IPS-11a (cell line): Measurements from ENCODE around the gene RSAD1.

Source experiments
- H3K4me3 ChIP-seq: one replicate; pipeline ENCODE4 v1.5.1; 2013; ENCODE audit warnings: low read depth, low read length, control low read depth

The RSAD1 gene

DNA sequence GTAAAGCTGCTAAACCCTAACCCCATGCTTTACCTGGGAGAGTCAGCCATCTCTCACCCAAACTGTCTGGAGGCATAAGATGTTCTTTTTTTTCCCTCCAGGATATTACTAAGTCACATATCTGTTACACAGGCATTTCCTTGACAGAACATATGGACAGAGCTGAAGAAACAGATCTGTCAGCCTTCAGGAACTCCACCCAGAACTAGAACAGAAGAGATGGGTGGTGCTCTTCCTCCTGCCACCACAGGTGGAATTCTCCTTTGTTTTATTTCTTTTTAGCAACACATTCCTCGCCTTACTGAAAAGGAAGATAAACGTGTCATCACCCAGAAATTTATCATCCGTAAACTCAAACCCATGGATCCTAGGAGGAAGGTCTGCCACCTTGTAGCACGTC lies 38.4 kb downstream of the RSAD1 start:
- H3K4me3 ChIP-seq: no peak overlapping the region

DNA sequence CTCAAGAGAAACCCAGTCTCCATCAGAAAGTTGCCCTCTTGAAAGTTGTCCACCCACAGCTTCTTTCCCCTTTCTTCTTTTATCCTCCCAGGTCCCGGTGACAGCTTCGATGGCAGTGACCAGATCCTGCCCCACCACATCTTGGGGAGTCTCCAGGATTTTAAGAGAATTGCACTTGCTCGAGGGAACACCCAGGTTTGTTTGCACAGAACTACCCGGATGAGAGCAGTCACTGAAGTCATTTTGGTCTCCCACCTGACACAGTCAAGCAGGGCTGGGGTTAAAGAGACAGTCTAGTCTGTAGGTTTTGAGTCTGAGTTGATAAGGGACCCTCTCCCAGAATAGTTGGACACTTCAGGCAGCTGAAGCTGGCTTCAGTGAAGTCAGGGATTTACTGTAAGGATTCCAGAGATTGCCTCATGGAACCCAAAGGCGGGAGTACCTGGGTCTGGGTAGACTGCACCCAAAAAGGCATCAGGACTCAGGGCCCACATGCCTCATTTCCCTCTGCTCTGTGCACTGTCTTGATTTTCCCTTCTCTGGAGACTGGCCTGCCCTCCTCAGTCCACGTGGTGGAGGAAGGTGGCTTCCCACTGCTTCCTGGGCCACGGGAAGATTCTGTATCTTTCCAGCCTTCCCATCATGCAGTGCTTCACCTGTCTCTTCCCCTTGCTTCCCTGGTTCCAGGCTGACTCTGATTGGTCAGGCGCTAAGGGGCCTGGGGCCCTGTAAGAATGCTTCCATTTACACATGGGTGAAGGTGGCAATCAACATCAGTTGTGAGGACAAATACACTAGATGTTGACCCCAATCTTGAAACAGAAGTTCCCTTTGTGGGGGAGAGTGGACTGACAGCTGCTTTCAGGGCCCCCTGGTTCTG lies 39.1 kb downstream of the RSAD1 start:
- H3K4me3 ChIP-seq: no peak overlapping the region

DNA sequence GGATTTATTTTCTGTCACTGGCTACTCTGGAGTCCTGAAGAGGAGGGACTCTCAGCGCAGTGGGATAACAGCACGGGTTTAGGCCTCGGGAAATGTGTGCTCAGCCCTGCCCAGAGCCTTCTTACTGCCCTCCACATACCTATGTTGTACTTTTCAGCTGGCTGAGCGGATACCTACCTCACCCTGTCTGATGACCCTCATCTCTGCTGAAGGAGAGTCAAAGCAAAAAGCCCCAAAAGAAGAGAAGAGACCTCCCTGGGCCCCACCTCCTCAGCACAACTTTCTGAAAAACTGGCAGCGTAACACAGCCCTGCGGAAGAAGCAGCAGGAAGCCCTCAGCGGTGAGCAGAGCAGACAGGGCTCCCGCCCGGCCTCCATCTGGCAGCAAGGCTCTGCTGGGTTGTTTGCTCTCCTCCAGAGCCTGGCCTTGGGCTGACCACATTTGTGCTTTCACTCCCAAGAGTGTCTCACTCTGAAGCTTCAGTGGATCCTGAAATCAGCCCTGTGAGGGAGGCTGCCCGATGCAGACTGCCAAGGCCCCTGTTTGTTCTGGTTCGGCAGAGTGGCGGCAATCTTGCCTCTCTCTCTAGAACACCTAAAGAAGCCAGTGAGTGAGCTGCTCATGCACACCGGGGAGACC lies 39.8 kb downstream of the RSAD1 start:
- H3K4me3 ChIP-seq: no peak overlapping the region

DNA sequence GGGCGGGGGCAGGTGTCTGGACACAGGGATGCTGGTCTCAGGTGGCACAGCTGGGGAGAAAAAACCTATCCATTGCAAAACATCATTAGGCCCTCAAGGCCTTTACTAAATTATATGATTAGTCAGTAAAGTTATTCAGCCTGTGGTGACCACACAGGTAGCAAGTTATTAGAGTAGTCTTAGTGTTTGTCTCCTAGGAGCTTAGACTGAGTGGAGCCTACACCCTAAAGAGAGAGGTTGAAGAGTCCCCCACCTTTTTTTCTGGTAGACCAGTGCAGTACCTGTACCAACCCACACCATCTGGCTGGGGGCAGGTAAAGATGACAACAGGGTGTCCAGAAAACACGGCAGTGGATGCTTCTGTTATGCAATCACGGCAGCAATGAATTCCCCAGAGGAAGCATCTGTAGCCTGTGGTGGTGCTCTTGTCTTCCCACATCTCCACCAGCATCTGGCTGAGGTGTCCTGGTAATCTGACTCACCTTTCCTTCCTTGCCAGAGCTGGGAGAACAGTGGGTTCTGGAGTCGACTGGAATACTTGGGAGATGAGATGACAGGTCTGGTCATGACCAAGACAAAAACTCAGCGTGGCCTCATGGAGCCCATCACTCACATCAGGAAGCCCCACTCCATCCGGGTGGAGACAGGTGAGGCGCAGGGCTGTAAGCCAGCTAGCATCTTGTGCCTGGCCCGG lies 40.6 kb downstream of the RSAD1 start:
- no peak overlapping the region for H3K4me3 ChIP-seq

DNA sequence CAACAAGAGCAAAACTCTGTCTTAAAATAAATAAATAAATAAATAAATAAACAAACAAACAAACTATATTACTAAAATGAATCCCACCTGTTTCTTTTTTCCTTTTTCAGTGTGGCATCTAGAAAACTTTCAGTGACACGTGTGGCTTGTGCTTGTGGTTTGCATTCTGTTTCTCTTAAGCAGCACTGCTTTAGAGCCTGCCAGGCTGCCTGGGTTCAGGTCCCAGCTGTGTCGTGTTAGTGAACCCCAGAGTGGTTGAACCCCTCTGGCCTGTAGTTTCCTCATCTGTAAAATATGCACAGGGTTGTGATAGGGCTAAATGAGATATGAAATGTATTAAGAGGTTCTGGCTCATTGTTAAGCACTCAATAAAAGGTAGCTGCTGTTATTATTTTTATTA lies 41.8 kb downstream of the RSAD1 start:
- H3K4me3 ChIP-seq: no peak overlapping the region

DNA sequence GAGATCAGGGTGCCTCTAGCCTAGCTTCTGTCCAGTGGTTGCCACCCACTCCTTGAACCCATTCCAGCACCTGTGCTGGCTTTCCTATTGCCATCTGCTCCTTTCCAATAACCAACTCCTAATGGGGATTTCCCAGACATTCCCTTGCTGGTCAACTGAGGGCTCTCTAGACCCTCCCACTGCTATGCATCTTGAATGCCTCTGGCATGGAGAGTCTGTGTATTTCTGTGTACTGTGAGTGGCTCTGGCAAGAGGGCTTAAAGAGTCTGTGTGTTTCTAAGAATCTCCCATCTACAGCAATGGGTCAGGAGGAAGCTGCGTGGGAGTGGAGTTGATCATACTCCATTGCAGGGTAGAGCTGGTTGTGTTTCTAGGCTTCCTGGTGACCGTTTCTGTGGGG lies 42.9 kb downstream of the RSAD1 start:
- H3K4me3 ChIP-seq: no peak overlapping the region

DNA sequence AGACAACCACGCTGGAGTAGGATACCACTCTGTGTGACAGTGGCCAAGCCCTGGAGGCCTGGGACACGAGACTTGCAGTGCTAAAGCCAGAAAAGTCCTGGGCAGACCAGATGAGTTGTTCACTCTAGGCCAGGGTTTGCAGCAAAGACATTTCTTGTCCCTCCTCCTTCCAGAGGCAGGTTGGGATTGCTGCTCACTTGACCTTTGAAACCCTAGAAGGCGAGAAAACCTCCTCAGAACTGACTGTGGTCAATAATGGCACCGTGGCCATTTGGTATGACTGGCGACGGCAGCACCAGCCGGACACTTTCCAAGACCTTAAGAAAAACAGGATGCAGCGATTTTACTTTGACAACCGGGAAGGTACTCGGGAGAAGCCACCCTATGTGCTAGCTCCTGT lies 44.1 kb downstream of the RSAD1 start:
- no peak overlapping the region for H3K4me3 ChIP-seq

DNA sequence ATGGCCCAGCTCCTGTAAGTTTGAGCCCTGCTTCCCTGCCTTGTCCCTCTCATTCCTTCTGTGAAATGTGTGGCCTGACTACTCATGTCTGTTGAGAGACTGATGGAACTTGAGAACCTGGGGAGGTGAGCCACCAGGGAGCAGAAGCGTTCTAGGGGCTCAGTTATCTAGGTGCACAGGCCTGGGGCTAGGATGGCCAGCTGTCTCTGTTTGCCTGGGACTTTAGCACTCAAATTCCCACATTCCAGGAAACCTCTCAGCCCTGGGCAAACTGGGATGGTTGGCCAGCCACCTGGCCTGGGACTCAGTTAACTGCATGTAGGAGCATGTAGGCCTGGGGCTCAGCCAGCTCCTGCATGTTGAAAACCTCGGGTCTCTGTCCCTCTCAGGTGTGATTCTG lies 44.5 kb downstream of the RSAD1 start:
- H3K4me3 ChIP-seq: no peak overlapping the region

DNA sequence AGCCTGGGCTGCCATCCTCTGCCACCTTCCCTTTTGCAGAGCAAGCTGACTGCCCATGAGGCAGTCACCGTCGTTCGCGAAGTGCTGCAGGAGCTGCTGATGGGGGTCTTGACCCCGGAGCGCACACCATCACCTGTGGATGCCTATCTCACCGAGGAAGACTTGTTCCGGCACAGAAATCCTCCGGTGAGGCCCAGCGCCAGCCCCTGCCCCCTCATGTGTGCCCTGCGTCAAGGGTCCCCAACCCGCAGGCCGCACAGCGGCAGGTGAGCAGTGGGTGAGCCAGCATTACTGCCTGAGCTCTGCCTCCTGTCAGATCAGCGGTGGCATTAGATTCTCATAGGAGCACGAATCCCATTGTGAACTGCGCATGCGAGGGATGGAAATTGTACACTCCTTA lies 46.2 kb downstream of the RSAD1 start:
- H3K4me3 ChIP-seq: no peak overlapping the region

DNA sequence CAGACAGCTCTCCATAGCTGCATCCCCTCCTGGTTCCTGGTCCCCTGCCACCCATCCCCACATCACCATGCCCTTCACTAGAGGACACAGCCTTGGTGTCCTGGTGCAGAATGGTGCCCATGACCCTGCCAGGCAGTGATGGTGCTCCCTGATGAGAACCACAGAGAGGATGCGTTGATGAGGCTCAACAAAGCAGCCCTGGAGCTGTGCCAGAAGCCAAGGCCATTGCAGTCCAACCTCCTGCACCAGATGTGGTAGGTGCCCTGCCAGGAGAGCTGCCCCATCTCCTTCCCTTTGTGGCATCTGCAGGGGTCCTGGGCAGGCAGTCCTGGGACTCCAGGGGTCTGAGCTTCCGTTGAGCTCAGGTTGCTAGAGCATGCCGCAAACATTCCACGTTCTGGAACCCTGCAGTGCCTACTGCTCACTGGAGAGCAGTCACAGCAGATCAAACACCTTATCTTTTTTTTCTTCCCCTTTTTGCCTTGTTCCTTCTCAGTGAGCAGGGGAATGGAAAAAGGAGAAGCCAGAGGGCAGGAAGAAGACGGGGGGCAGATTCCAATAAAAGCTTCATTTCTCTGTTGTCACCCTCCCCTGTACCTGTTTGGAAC lies 48.6 kb downstream of the RSAD1 start:
- no peak overlapping the region for H3K4me3 ChIP-seq

DNA sequence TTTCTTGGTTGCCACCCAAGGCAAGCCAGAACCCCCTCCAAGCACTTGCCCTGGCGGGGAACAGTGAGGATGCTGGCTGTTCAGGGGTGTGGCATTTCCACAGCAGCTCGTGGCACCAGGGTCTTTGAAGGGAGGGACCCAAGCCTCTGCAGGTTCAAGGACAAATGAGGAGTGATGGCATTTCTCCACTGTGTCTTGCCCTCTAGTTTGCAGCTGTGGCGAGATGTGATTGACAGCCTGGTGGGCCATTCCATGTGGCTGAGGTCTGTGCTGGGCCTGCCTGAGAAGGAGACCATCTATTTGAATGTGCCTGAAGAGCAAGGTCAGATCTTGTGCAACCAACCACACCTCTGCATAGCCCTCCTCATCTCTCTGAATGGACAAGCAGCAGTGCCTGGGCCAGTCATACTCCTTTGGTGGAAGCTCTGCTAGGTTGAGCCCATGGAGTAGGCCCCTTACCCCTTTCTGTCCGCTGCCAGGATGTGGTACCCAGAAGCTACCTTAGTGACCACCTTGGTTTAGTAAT lies 49.4 kb downstream of the RSAD1 start:
- no peak overlapping the region for H3K4me3 ChIP-seq

DNA sequence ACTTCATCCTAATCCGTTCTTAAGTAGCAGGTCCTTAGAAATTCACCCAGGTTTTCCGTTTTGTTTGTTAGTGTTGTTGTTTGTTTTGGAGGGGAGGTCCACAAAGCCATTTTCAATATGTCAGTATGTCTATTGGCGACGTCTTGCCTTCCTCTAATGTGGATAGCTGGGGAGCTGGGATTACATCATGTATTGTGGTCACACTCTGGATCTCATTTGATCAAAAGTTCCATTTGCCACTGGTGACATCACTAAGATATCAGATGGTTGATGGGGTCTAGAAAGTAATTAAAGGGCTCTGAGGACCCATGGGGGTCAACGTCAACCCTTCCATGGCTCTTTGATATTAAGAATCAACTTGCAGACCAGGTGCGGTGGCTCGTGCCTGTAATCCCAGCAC lies 51.2 kb downstream of the RSAD1 start:
- no peak overlapping the region for H3K4me3 ChIP-seq

DNA sequence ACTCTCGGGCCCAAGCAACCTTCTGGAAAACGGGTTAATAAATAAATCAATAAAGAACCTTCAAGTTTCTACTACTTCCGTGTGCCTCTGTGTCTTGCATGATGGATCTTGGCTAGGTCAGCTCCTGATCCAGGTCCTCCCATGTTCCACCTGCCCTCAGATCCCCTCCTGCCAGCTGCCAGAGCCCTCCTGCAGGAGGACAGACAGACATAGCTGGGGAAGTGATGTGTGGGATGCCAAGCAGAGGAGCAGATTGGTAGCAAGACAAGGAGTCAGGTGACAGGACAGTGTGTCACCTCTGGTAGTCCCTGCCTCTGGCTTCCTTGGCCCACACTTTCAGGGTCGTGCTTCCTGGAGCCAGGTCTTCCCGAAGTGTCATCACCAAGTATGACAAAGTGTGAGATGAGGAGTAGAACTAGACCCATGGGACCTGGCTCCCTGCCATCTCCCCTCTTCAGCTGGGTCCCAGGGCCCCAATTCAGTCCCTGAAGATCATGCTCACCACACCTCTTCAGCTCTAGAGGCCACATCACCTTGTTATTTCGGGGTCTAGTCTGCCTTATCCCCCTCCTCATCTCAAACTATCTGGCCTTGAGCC lies 52.9 kb downstream of the RSAD1 start:
- no peak overlapping the region for H3K4me3 ChIP-seq

DNA sequence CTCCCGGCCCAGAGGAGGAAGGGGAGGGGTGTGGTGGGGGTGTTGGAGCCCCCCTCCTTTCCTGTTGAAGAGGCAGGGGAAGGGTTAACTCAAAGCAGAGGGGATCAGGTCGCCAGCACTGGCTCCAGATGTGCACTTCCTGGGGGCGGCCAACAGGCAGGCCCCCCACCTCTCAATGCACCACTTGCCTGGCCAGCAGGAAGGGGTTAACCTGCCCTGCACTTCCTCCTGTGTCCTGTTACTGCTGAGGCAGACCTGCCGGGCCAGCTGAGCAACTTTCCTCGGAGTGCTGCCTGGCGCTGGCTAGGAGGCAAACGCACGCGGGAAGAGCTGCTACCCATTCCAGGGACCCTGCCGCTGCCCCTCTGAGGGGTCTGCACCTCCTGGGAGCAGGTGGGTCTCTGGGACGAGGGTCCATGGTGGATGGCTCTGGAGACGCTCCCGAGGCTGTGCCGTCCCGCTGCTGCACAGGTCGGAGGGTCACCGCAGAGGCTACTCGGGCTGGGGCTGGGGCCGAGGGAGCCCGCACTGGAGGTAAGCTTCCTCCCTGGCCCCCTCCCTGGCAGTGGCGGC lies 53.9 kb downstream of the RSAD1 start, which contains the start of gene EPN3:
EPN3 (plus strand) TSS at position 284 of the 573 bp plus-strand sequence. CDS start 3,822 bp downstream, outside the sequence.
- H3K4me3 ChIP-seq: peak within 1 kb of the TSS; percentile 56

DNA sequence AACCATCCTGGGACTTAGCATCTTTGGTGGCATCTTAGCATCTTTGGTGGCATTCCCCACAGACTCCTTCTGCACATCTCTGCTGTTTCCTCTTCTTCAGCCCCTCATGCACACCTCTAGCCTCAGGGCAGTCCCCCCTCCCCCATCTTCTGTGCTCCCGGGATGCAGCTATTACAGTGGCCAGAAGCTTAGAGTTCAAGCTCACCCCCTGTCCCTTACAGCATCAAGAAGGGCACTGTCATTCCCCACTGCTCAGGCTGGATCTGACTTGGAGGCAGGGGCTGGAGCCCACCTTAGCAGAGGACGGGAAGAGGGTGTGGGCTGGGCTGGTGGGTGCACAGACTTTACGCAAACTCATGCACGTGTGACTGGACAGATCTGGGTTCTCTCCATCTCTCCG lies 54.5 kb downstream of the RSAD1 start:
- H3K4me3 ChIP-seq: peak overlapping the region; percentile 56

DNA sequence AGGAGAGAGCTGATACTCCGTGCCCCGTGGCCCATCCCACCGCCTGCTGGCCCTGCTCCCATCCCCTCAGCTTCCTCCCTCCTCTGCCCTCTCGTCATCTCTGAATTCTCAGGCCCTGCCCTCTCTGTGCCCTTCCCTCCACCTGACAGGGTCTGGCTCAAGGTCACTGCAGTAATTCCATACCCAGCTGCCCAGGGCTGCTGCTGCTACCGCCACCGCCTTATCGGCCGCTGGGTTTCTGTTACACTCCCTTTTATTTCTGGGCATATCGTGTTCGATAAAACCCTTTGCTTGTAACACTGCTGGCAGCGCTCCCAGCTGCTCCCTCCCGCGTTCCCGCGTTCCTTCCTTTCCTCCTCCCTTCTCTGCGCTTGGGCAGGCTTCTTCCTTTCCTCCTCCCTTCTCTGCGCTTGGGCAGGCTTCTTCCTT lies 55.1 kb downstream of the RSAD1 start:
- H3K4me3 ChIP-seq: peak overlapping the region; percentile 56

DNA sequence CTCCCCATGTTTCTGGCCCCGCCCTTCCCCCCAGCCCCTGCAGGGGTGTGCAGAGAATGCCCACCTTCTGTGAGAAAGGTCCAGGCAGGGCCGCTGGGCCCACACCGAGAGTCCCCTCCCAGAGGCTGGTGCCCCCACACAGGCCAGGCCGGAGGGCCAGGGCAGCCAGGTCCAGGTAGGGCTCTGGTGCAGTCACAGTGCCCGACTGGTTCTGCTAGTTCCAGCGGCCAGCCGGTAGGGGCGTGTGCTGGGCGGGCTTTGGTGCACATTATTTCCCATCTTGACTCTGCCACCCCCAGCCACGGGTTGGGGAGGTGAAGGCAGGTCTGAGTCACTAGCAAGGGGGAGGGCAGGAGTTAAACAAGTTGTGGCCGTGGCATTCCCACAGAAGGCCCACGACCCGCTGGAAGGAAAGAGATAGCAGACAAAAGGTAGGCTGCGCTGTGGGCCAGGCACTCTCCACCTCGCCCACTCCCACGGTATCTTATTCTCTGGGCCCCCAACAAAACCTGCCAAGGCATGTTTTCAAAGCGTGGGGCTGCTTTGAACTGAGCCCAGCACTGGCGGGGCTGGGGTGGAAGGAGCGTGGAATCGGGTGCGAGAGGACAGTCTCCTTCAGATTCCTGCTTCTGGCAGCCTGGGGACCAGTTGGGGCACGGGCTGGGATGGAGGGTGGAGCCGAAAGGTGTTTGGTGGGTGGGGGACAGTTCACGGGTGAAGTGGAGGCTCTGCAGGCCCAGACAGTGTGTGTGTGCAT lies 55.7 kb downstream of the RSAD1 start:
- H3K4me3 ChIP-seq: no peak overlapping the region

DNA sequence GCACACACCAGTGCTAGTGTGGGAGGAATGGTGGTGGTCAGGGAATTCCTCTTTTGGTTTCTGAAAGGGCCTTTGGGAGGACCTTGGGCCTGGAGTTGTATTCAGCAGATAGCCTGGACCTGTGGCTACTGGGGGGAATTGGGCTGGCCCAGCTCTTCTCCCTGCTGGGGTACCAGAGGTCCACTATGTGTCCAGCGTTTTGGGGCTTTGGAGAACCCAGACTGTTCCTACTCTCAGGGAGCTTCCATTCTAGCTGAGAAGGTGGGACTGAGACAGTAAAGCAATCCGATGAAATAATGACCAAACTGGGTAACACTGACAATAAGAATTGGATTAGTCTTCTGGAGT lies 56.3 kb downstream of the RSAD1 start:
- no peak overlapping the region for H3K4me3 ChIP-seq

DNA sequence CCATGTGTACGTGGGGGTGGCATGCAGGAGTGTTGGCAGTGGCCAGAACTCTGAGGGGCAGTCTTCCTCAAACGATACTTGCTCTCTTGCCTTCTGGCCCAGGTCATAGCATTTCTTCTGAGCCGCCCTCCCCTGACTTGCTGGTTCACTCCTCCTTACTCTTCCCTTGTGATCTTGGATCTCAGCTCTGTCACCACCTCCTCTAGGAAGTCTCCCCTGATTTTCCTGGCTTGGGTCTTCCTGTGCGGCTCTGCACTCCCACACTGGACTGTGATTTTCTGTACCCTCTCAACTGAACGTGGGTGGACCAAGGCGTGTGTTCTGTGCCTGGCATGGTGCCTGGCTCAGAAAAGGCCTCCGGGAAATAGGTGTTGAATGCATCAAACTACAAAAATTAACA lies 56.7 kb downstream of the RSAD1 start:
- H3K4me3 ChIP-seq: no peak overlapping the region
